HL-60 (cell line): Measurements from ENCODE around the gene ZSWIM7.

Experiments used
- DNase-seq, 2 experiments: peaks; one replicate each; pipeline ENCODE4 v3.0.0-alpha.2; 2010 to 2020; ENCODE audit warnings: low read depth in 1 of 2, low spot score in 1 of 2
- H3K27ac ChIP-seq: fragments of 250-450 bp; sonication (Bioruptor Pico); replicated peaks from 2 replicates; pipeline ENCODE4 v1.5.1; 2020; ENCODE audit warnings: mild to moderate bottlenecking, moderate library complexity
- H3K27me3 ChIP-seq: fragments of 250-450 bp; sonication (Bioruptor Pico); 2 replicates; pipeline ENCODE4 v1.5.1; 2021; ENCODE audit warnings: mild to moderate bottlenecking, moderate library complexity; ENCODE audit not compliant: insufficient read depth, poor library complexity, severe bottlenecking
- H3K4me3 ChIP-seq: replicated peaks from 2 replicates; pipeline ENCODE4 v1.5.1; 2011; ENCODE audit warnings: mild to moderate bottlenecking, control low read depth, low read length; ENCODE audit not compliant: insufficient read depth
- GABPA ChIP-seq: IDR thresholded peaks from 2 replicates; pipeline ENCODE4 v1.6.1; 2012; ENCODE audit warnings: low read depth
- POLR2AphosphoS5 ChIP-seq: IDR thresholded peaks from 2 replicates; pipeline ENCODE4 v1.6.1; 2012; ENCODE audit warnings: low read depth
- SPI1 ChIP-seq: IDR thresholded peaks from 2 replicates; pipeline ENCODE4 v1.6.1; 2012; ENCODE audit warnings: low read depth, mild to moderate bottlenecking, borderline replicate concordance
- TF ChIP-seq, protein P1 (sequence below): IDR thresholded peaks from 2 replicates; pipeline ENCODE4 v1.6.1; 2012; ENCODE audit warnings: low read depth; ENCODE audit not compliant: insufficient replicate concordance
- TF ChIP-seq, protein P2 (sequence below): IDR thresholded peaks from one replicate; pipeline ENCODE4 v1.5.1; 2011; ENCODE audit warnings: low read length, control low read depth, inconsistent platforms; ENCODE audit not compliant: insufficient read depth

Gene ZSWIM7

DNA sequence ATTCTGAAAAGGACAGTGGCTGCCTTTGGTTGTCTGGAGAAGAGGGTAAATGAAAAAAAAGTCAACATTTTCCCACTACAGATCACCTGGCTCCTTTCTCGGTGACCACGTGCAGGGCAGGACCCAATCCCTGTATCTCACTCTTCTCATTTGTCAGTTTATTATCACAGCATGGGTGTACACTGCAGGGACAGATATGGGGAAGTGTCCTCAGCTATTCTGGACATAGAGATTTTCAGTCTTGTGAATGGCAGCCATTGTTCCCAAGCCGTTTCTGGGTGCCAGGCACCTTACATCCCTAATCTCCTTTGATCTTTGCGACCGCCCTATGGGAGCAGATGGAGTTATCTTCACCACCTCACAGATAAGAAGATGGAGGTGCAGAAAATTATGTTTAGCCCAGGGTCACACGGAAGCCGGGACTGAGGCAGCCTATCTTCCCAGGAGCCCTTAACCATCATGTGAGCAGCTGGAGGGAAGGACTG, 47.4 kb downstream of the ZSWIM7 start:
- DNase-seq = no peak
- Histone ChIP-seq H3K27ac (no peak overlapping the region), H3K27me3 (no peaks in the 10 kb centered on the region), H3K4me3 (no peak overlapping the region)
- TF ChIP-seq GABPA = no peak
- TF ChIP-seq, protein P1, sequence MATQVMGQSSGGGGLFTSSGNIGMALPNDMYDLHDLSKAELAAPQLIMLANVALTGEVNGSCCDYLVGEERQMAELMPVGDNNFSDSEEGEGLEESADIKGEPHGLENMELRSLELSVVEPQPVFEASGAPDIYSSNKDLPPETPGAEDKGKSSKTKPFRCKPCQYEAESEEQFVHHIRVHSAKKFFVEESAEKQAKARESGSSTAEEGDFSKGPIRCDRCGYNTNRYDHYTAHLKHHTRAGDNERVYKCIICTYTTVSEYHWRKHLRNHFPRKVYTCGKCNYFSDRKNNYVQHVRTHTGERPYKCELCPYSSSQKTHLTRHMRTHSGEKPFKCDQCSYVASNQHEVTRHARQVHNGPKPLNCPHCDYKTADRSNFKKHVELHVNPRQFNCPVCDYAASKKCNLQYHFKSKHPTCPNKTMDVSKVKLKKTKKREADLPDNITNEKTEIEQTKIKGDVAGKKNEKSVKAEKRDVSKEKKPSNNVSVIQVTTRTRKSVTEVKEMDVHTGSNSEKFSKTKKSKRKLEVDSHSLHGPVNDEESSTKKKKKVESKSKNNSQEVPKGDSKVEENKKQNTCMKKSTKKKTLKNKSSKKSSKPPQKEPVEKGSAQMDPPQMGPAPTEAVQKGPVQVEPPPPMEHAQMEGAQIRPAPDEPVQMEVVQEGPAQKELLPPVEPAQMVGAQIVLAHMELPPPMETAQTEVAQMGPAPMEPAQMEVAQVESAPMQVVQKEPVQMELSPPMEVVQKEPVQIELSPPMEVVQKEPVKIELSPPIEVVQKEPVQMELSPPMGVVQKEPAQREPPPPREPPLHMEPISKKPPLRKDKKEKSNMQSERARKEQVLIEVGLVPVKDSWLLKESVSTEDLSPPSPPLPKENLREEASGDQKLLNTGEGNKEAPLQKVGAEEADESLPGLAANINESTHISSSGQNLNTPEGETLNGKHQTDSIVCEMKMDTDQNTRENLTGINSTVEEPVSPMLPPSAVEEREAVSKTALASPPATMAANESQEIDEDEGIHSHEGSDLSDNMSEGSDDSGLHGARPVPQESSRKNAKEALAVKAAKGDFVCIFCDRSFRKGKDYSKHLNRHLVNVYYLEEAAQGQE = no peak
- TF ChIP-seq SPI1 = no peak
- no peak for TF ChIP-seq POLR2AphosphoS5
- TF ChIP-seq, protein P2, sequence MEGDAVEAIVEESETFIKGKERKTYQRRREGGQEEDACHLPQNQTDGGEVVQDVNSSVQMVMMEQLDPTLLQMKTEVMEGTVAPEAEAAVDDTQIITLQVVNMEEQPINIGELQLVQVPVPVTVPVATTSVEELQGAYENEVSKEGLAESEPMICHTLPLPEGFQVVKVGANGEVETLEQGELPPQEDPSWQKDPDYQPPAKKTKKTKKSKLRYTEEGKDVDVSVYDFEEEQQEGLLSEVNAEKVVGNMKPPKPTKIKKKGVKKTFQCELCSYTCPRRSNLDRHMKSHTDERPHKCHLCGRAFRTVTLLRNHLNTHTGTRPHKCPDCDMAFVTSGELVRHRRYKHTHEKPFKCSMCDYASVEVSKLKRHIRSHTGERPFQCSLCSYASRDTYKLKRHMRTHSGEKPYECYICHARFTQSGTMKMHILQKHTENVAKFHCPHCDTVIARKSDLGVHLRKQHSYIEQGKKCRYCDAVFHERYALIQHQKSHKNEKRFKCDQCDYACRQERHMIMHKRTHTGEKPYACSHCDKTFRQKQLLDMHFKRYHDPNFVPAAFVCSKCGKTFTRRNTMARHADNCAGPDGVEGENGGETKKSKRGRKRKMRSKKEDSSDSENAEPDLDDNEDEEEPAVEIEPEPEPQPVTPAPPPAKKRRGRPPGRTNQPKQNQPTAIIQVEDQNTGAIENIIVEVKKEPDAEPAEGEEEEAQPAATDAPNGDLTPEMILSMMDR = no peak

DNA sequence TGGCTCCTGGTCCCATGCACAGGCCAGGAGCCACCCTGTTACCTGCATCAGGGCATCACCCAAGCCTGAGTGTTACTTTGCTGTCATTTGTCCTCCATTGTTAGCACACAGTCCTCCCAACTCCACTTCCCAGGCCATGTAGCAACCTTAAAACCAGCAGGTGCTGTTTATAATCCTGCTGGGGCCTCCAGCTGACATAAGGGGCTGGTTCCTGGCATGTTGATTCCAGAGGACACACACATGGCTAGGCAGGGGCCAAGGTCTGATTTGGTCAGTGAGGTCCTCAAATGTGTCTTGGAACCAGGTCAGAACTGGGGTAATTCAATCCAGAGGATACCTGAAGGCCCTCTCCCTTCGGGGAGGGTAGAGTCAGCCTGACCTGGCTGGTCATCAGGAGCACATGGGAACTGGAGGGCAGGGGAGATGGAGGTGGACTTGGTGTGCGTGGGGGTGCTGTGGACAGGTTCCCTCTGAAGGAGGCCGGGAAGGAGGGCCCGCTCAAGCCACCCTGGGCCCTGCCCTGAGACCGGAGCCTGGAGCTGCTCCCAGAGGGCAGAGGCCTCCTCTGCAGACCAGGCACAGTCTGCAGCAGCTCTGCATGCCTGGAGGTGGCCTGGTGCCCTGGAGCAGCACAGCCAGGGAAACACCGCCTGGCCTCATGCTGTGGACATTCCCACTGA, 48.0 kb downstream of the ZSWIM7 start:
- DNase-seq = no peak
- Histone ChIP-seq H3K4me3 (no peak overlapping the region), H3K27me3 (no peaks in the 10 kb centered on the region), H3K27ac (no peak overlapping the region)
- TF ChIP-seq SPI1 (no peak), POLR2AphosphoS5 (no peak), GABPA (no peak)
- TF ChIP-seq, protein P1 = no peak
- TF ChIP-seq, protein P2 = no peak

DNA sequence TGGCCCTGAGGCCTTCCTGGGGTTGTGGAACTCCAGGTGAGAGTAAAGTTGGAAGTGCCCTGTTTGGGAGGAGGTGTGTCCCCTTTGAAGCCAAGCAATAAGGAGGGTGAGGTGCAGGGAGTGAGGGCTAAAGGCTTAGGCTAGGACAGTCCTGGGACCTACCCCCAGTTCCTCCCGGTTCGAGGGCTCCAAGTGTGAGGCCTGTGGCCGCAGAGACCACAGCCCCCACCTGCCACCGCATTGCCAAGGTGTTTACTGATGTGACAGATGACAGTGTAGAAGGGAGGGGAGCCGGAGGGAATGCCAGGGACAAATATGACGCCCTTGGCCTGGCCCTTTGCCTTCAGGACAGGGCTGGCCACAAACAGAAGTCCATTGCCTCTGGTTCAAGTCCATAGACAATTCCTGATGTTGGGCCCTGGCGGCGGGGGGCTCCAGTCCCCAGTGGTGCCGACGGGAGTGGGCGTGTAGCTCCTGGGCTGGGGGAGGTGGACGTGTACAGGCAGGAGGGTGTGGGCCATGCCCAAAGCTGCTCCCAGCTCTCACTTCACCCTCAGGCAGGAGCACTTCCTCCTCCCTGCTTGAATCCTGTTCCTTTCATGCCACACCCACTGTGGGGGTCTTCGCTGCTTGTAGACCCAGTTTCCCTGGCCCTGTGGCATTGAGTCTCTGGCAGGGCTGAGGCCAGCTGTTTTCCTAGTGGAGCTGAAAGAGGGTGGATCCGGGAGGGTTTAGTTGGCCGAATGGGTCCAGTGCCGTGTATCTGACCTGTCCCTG, 51.3 kb downstream of the ZSWIM7 start:
- Histone ChIP-seq H3K27me3 (no peaks in the 10 kb centered on the region), H3K27ac (no peak overlapping the region), H3K4me3 (no peak overlapping the region)
- DNase-seq = no peak
- TF ChIP-seq GABPA = no peak

DNA sequence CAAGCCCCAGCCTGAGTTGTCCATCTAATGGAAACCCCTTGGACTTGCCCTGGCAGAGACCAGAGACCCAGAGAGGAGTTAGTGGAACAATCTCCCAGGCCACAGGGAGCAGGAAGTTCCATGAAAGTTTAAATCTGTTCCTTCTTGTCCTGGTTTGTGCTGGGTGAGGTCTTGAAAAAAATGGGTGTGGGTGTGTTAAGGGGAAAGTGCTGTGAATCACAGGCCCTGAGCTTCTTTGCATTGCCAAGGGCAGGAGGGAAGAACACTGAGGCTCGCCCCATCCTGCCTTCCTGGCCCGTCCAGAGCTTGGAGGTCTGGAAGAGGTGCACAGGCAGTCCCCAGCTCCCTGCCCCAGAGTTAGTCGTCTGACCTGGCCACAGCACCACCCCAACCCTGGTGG, 52.2 kb downstream of the ZSWIM7 start:
- Histone ChIP-seq H3K27me3 (no peaks in the 10 kb centered on the region), H3K27ac (no peak overlapping the region), H3K4me3 (no peak overlapping the region)
- no peak for DNase-seq
- TF ChIP-seq, protein P2 = no peak
- TF ChIP-seq SPI1 = no peak
- no peak for TF ChIP-seq GABPA
- no peak for TF ChIP-seq POLR2AphosphoS5
- TF ChIP-seq, protein P1 = no peak
